BLaER1 treated with 17β-estradiol and CSF1 and Interleukin-3, amounts not matched to agents 10 nM and 100 nM (cell line): ENCODE results near the gene UNC5C.
A peak's percentile ranks its signal among the peaks of the same experiment; 100 is the strongest.

Source experiments
- H3K27ac ChIP-seq, 11 experiments: shearing (Covaris generic); formaldehyde crosslinking; 2 replicates each; pipeline ENCODE4 v1.8.1; 2022
- H3K27me3 ChIP-seq, 11 experiments: shearing (Covaris generic); formaldehyde crosslinking; 2 replicates each; pipeline ENCODE4 v1.8.1; 2022
- H3K36me3 ChIP-seq, 11 experiments: shearing (Covaris generic); formaldehyde crosslinking; 2 replicates each; pipeline ENCODE4 v1.8.1; 2022
- H3K4me1 ChIP-seq, 10 experiments: shearing (Covaris generic); formaldehyde crosslinking; 2 replicates each; pipeline ENCODE4 v1.8.1; 2022
- H3K4me2 ChIP-seq, 11 experiments: shearing (Covaris generic); formaldehyde crosslinking; 2 replicates each; pipeline ENCODE4 v1.8.1; 2022
- H3K4me3 ChIP-seq, 10 experiments: shearing (Covaris generic); formaldehyde crosslinking; 2 replicates each; pipeline ENCODE4 v1.8.1; 2022
- H3K9ac ChIP-seq, 11 experiments: shearing (Covaris generic); formaldehyde crosslinking; 2 replicates each; pipeline ENCODE4 v1.8.1; 2022
- H3K9me3 ChIP-seq, 11 experiments: shearing (Covaris generic); formaldehyde crosslinking; replicated peaks in 1 of 11; 2 replicates each; pipeline ENCODE4 v1.8.1; 2022
- H4K20me1 ChIP-seq, 11 experiments: shearing (Covaris generic); formaldehyde crosslinking; 2 replicates each; pipeline ENCODE4 v1.8.1; 2022
- Cebpa-rat ChIP-seq, 11 experiments: shearing (Covaris generic); IDR thresholded peaks; 2 replicates each; pipeline ENCODE4 v1.8.1; 2022

Gene UNC5C

DNA sequence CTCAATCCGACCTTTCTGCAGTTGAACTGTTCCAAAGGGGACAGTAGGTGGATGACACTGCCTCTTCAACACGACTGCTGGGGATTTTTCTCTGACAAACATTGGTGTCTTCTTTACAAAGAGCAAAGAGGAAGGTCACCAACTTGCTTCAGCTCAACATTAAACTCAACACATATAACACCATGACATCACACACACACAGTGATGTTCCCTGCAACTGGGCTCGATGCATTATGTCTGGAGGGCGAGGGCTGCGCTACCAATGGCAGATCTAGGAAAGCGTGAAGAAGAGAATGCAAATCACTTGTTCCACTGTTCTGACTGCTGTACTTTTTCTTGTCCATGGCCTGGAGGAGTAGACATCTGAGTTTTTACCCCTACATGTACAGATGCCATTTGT lies 385.9 kb downstream of the UNC5C start:
- Histone ChIP-seq H3K9me3 (no peaks in the 10 kb centered on the region), H3K27me3 (no peaks in the 10 kb centered on the region), H3K27ac (no peak overlapping the region), H3K4me2 (no peak overlapping the region), H3K4me3 (no peak overlapping the region), H3K9ac (no peak overlapping the region), H3K4me1 (peaks cover 0 to 17% (median 7%) of the 10 kb centered on the region in 10 experiments; a peak in 6 of 20 replicates), H3K36me3 (no peaks in the 10 kb centered on the region), H4K20me1 (no peaks in the 10 kb centered on the region)
- TF ChIP-seq Cebpa-rat (IDR thresholded peaks at IDR 0.05) = no peak

- no peaks in the 10 kb centered on the region for H3K9me3 ChIP-seq
- H3K4me1 ChIP-seq = peaks cover 0 to 9% (median 1%) of the 10 kb centered on the region in 10 experiments; a peak in 9 of 20 replicates
- no peak overlapping the region for H3K27ac ChIP-seq
- H3K4me3 ChIP-seq = no peak overlapping the region
- TF ChIP-seq Cebpa-rat (IDR thresholded peaks at IDR 0.05) = no peak
- no peaks in the 10 kb centered on the region for H3K27me3 ChIP-seq
- no peak overlapping the region for H3K4me2 ChIP-seq
- no peaks in the 10 kb centered on the region for H3K36me3 ChIP-seq
- no peak overlapping the region for H3K9ac ChIP-seq
- no peaks in the 10 kb centered on the region for H4K20me1 ChIP-seq
Measured at GRCh38 chr4:95161781-95162469, 386.8 kb downstream of the UNC5C start.

GRCh38 chr4:95159384-95159783 lies 389.4 kb downstream of the UNC5C start:
- no peaks in the 10 kb centered on the region for H4K20me1 ChIP-seq

GRCh38 chr4:95158626-95159025 lies 390.1 kb downstream of the UNC5C start:
- no peak overlapping the region for H3K27ac ChIP-seq
- H3K9ac ChIP-seq = no peak overlapping the region
- H3K4me3 ChIP-seq = no peak overlapping the region
- H3K27me3 ChIP-seq = no peaks in the 10 kb centered on the region
- no peaks in the 10 kb centered on the region for H3K36me3 ChIP-seq
- H4K20me1 ChIP-seq = no peaks in the 10 kb centered on the region
- peaks cover 12 to 27% (median 21%) of the 10 kb centered on the region in 10 experiments; a peak in 18 of 20 replicates for H3K4me1 ChIP-seq
- TF ChIP-seq Cebpa-rat (IDR thresholded peaks at IDR 0.05) = no peak
- peak overlapping the region in 4 of 11 experiments; percentile 10 to 25 (median 15); a peak in 5 of 22 replicates for H3K4me2 ChIP-seq
- H3K9me3 ChIP-seq = no peaks in the 10 kb centered on the region

More at GRCh38 chr4:95159384-95159783, 389.4 kb downstream of the UNC5C start:
- H3K4me1 ChIP-seq = peaks cover 12 to 27% (median 21%) of the 10 kb centered on the region in 10 experiments; a peak in 18 of 20 replicates
- no peak for TF ChIP-seq Cebpa-rat (IDR thresholded peaks at IDR 0.05)
- H3K4me2 ChIP-seq = no peak overlapping the region
- no peaks in the 10 kb centered on the region for H3K36me3 ChIP-seq
- H3K4me3 ChIP-seq = no peak overlapping the region
- H3K27me3 ChIP-seq = no peaks in the 10 kb centered on the region
- H3K9me3 ChIP-seq = no peaks in the 10 kb centered on the region
- no peak overlapping the region for H3K27ac ChIP-seq
- H3K9ac ChIP-seq = no peak overlapping the region

- H3K27ac ChIP-seq = no peak overlapping the region
- H3K4me3 ChIP-seq = no peak overlapping the region
- no peaks in the 10 kb centered on the region for H3K36me3 ChIP-seq
- no peaks in the 10 kb centered on the region for H3K27me3 ChIP-seq
- H3K4me2 ChIP-seq = 0 out of 22 replicates have a peak overlapping the region, but pooled peaks of 1 of the 11 experiments have one; percentile 19
- peaks cover 12 to 27% (median 21%) of the 10 kb centered on the region in 10 experiments; a peak in 18 of 20 replicates for H3K4me1 ChIP-seq
- no peak for TF ChIP-seq Cebpa-rat (IDR thresholded peaks at IDR 0.05)
- H3K9ac ChIP-seq = no peak overlapping the region
- H3K9me3 ChIP-seq = no peaks in the 10 kb centered on the region
- no peaks in the 10 kb centered on the region for H4K20me1 ChIP-seq
Measured at GRCh38 chr4:95158045-95158444, 390.7 kb downstream of the UNC5C start.

GRCh38 chr4:95157596-95157995 lies 391.2 kb downstream of the UNC5C start:
- no peak overlapping the region for H3K27ac ChIP-seq
- H3K4me2 ChIP-seq = no peak overlapping the region
- no peak overlapping the region for H3K9ac ChIP-seq
- H3K27me3 ChIP-seq = no peaks in the 10 kb centered on the region
- TF ChIP-seq Cebpa-rat (IDR thresholded peaks at IDR 0.05) = no peak
- H3K9me3 ChIP-seq = no peaks in the 10 kb centered on the region
- H3K36me3 ChIP-seq = no peaks in the 10 kb centered on the region
- no peak overlapping the region for H3K4me3 ChIP-seq
- H3K4me1 ChIP-seq = peaks cover 12 to 27% (median 21%) of the 10 kb centered on the region in 10 experiments; a peak in 18 of 20 replicates
- no peaks in the 10 kb centered on the region for H4K20me1 ChIP-seq

DNA sequence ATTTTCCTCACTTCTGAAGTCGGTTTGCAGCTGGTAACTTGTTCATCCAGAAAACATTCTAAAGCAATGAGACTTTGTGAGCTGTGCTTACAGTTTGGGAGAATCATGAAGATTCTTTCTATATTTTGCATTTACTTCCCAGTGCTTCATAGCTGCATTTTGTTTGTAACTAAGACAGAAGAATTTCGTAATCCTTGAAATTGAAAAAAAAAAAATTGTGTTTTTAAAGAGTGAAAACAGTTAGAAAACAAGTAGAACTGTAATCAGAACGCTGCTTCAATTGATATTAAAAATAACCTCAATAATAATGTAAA lies 392.4 kb downstream of the UNC5C start:
- Histone ChIP-seq H4K20me1 (no peaks in the 10 kb centered on the region), H3K9me3 (no peaks in the 10 kb centered on the region), H3K27ac (peak overlapping the region in 3 of 11 experiments; percentile 6 to 68 (median 37); a peak in 5 of 22 replicates), H3K9ac (peak overlapping the region in 1 of 11 experiments; percentile 43; a peak in 2 of 22 replicates), H3K36me3 (no peaks in the 10 kb centered on the region), H3K4me1 (peaks cover 12 to 27% (median 21%) of the 10 kb centered on the region in 10 experiments; a peak in 18 of 20 replicates), H3K4me3 (no peak overlapping the region), H3K4me2 (peak overlapping the region; percentile 2 to 75 (median 37); a peak in 17 of 22 replicates), H3K27me3 (no peaks in the 10 kb centered on the region)
- 0 out of 22 replicates have a peak, but pooled peaks of 1 of the 11 experiments have one; percentile 24 for TF ChIP-seq Cebpa-rat (IDR thresholded peaks at IDR 0.05)

DNA sequence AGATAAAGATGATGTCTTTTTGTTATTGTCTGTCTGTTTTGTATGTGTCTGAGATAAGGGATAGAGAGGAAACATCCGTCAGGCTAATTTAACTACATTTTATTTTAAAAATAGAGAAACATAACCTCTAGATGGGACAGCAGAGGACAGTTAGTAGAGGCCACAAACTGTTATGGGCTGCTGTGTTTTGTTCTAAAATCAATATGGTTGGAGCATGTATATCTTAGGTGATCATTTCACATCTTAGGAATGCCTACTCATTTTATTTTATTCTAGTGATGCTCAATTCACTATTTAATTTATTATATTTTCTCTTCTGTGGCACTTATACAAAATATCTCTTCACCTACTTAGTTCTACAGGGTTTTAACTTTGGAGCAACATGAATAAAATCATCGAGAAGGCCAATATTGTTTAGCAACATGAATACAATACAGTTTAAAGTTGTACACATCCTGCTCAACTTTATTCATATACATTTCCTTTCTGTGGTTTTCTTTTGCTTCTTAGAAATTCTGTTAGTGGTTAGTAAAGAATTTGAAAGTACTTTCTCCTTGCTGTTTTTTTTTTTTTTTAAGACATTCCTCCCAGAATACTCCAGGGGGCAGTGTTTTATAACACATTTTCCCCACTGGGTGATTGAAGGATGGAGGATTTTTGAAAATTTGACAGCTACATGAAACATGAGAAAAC lies 392.9 kb downstream of the UNC5C start:
- no peaks in the 10 kb centered on the region for H3K36me3 ChIP-seq
- H3K9ac ChIP-seq = peak overlapping the region in 1 of 11 experiments; percentile 43; a peak in 2 of 22 replicates
- H3K4me1 ChIP-seq = peaks cover 12 to 30% (median 21%) of the 10 kb centered on the region in 10 experiments; a peak in 18 of 20 replicates
- H3K4me2 ChIP-seq = peak overlapping the region; percentile 2 to 75 (median 37); a peak in 18 of 22 replicates
- no peaks in the 10 kb centered on the region for H3K27me3 ChIP-seq
- no peak for TF ChIP-seq Cebpa-rat (IDR thresholded peaks at IDR 0.05)
- H4K20me1 ChIP-seq = no peaks in the 10 kb centered on the region
- peak overlapping the region in 6 of 11 experiments; percentile 6 to 68 (median 32); a peak in 9 of 22 replicates for H3K27ac ChIP-seq
- no peak overlapping the region for H3K4me3 ChIP-seq
- H3K9me3 ChIP-seq = no peaks in the 10 kb centered on the region

DNA sequence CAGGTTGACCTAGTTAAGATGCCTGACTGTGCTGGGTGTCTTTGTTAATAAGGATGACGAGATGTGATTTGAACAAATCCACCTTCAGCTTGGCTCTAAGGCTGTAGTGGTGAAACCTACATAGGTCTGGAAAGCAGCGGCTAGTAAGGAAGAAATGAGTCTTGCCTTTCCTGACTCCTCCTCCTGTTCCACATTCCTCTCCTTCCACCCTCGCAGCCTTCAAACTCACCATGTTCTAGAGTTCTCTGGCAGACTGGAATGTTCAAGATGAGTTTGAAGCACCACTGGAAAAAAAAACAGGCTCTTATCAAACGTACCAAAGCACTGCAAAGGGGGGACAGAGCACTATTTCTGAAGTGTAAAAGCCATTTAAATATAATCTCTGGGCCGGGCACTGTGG lies 395.6 kb downstream of the UNC5C start:
- H4K20me1 ChIP-seq = no peaks in the 10 kb centered on the region
- H3K36me3 ChIP-seq = no peaks in the 10 kb centered on the region
- no peaks in the 10 kb centered on the region for H3K9me3 ChIP-seq
- no peaks in the 10 kb centered on the region for H3K27me3 ChIP-seq
- H3K27ac ChIP-seq = no peak overlapping the region
- no peak overlapping the region for H3K4me3 ChIP-seq
- no peak for TF ChIP-seq Cebpa-rat (IDR thresholded peaks at IDR 0.05)
- H3K4me1 ChIP-seq = peaks cover 14 to 46% (median 36%) of the 10 kb centered on the region in 10 experiments
- no peak overlapping the region for H3K9ac ChIP-seq
- H3K4me2 ChIP-seq = no peak overlapping the region
